Neuronal stem cell (in vitro differentiated cells): ENCODE measurements around the gene PPP2R1A.
"Not testable (repeated sequence)": the region's sequence is repeated elsewhere in the genome, so short reads cannot be mapped to it uniquely, and the experiment has no call there.

Source experiments
- DNase-seq: peaks from one replicate; pipeline ENCODE4 v3.0.0-alpha.2; 2013; ENCODE audit warnings: low spot score
- H2AFZ ChIP-seq: one replicate; pipeline ENCODE4 v1.6.1; 2013; ENCODE audit warnings: mild to moderate bottlenecking, low read length, inconsistent platforms
- H2AK5ac ChIP-seq: 2 replicates; pipeline ENCODE4 v1.6.1; 2013; ENCODE audit warnings: low read depth, mild to moderate bottlenecking, inconsistent platforms, low read length, moderate library complexity, mixed read lengths
- H2BK120ac ChIP-seq: 2 replicates; pipeline ENCODE4 v1.6.1; 2013; ENCODE audit warnings: low read depth, mild to moderate bottlenecking, inconsistent platforms, low read length, moderate library complexity, mixed read lengths
- H2BK12ac ChIP-seq: one replicate; pipeline ENCODE4 v1.6.1; 2013; ENCODE audit warnings: low read length, inconsistent platforms
- H2BK15ac ChIP-seq: 2 replicates; pipeline ENCODE4 v1.6.1; 2013; ENCODE audit warnings: mild to moderate bottlenecking, low read length, inconsistent platforms, mixed read lengths
- H2BK5ac ChIP-seq: one replicate; pipeline ENCODE4 v1.6.1; 2013; ENCODE audit warnings: inconsistent platforms, mild to moderate bottlenecking, low read length, moderate library complexity
- H3K14ac ChIP-seq: one replicate; pipeline ENCODE4 v1.6.1; 2013; ENCODE audit warnings: low read length, inconsistent platforms
- H3K18ac ChIP-seq: 2 replicates; pipeline ENCODE4 v1.6.1; 2013; ENCODE audit warnings: low read length, inconsistent platforms
- H3K23ac ChIP-seq: 2 replicates; pipeline ENCODE4 v1.6.1; 2013; ENCODE audit warnings: low read depth, mild to moderate bottlenecking, mixed read lengths, low read length, inconsistent platforms; ENCODE audit not compliant: poor library complexity
- H3K27ac ChIP-seq: replicated peaks from 3 replicates; pipeline ENCODE4 v1.5.1; 2013; ENCODE audit warnings: low read length, inconsistent platforms
- H3K27me3 ChIP-seq, 3 experiments: 2 replicates each; pipeline ENCODE4 v1.6.1; 2013; ENCODE audit warnings: low read length in 3 of 3, mild to moderate bottlenecking in 2 of 3, inconsistent platforms in 1 of 3, low read depth in 1 of 3, mixed read lengths in 1 of 3, moderate library complexity in 1 of 3; ENCODE audit not compliant: control insufficient read depth in 3 of 3, insufficient read depth in 3 of 3
- H3K36me3 ChIP-seq, 2 donors: replicated peaks in 1 of 2; 2 replicates each; pipeline ENCODE4 v1.6.1; 2013; ENCODE audit warnings: low read length in 2 of 2; ENCODE audit not compliant: control insufficient read depth in 2 of 2, insufficient read depth in 2 of 2
- H3K4ac ChIP-seq: 2 replicates; pipeline ENCODE4 v1.6.1; 2013; ENCODE audit warnings: inconsistent platforms, mild to moderate bottlenecking, low read length, moderate library complexity
- H3K4me1 ChIP-seq, 2 donors: 1 replicate in 1 of 2; 2 replicates in 1 of 2; pipeline ENCODE4 v1.6.1; 2013; ENCODE audit warnings: low read length in 2 of 2, low read depth in 1 of 2; ENCODE audit not compliant: control insufficient read depth in 2 of 2, insufficient read depth in 1 of 2
- H3K4me2 ChIP-seq: one replicate; pipeline ENCODE4 v1.6.1; 2013; ENCODE audit warnings: mild to moderate bottlenecking, low read length, inconsistent platforms; ENCODE audit not compliant: insufficient read depth, poor library complexity, severe bottlenecking
- H3K4me3 ChIP-seq, 2 donors: 2 replicates each; pipeline ENCODE4 v1.5.1; 2013; ENCODE audit warnings: low read length in 2 of 2, mild to moderate bottlenecking in 2 of 2, inconsistent platforms in 1 of 2, moderate library complexity in 1 of 2
- H3K79me1 ChIP-seq: one replicate; pipeline ENCODE4 v1.6.1; 2013; ENCODE audit warnings: low read depth, mild to moderate bottlenecking, inconsistent platforms, low read length, moderate library complexity
- H3K9ac ChIP-seq: one replicate; pipeline ENCODE4 v1.6.1; 2013; ENCODE audit warnings: mild to moderate bottlenecking, low read depth, low read length, inconsistent platforms; ENCODE audit not compliant: poor library complexity
- H3K9me3 ChIP-seq, 2 donors: replicated peaks in 1 of 2; 2 replicates each; pipeline versions ENCODE3 to v1.6.1; 2013; ENCODE audit warnings: low read length in 2 of 2, mild to moderate bottlenecking in 2 of 2, inconsistent platforms in 1 of 2, low read depth in 1 of 2, mixed read lengths in 1 of 2, moderate library complexity in 1 of 2; ENCODE audit not compliant: control insufficient read depth in 2 of 2, insufficient read depth in 1 of 2
- H4K8ac ChIP-seq: one replicate; pipeline ENCODE4 v1.6.1; 2013; ENCODE audit warnings: low read depth, mild to moderate bottlenecking, inconsistent platforms, low read length, moderate library complexity
- H4K91ac ChIP-seq: one replicate; pipeline ENCODE4 v1.6.1; 2013; ENCODE audit warnings: low read length, low read depth, mild to moderate bottlenecking, inconsistent platforms; ENCODE audit not compliant: poor library complexity
- WGBS, 2 donors: extraction: QIAGEN DNeasy Blood & Tissue Kit; methylation state at CpG; one replicate each; pipeline ENCODE4 v1.1.7; 2013; ENCODE audit warnings: missing lambda C conversion rate in 2 of 2, mixed read lengths in 1 of 2; ENCODE audit not compliant: insufficient read length in 2 of 2, insufficient replicate concordance in 1 of 2; ENCODE audit errors: extremely low coverage in 2 of 2; 5-methylcytosine and 5-hydroxymethylcytosine counted together

The PPP2R1A gene

GRCh38 chr19:52244021-52244420 lies 54.2 kb downstream of the PPP2R1A start:
- Histone ChIP-seq H3K14ac (no peak overlapping the region), H3K4ac (no peak overlapping the region), H3K4me2 (no peak overlapping the region), H3K4me1 (no peaks in the 10 kb centered on the region), H3K36me3 (no peaks in the 10 kb centered on the region), H3K27me3 (no peaks in the 10 kb centered on the region), H3K23ac (no peak overlapping the region), H2BK5ac (no peak overlapping the region), H2AFZ (no peak overlapping the region), H3K18ac (no peak overlapping the region), H3K79me1 (no peaks in the 10 kb centered on the region), H2BK12ac (no peak overlapping the region), H4K8ac (no peak overlapping the region), H2BK120ac (no peak overlapping the region), H3K27ac (no peak overlapping the region), H2BK15ac (no peak overlapping the region), H4K91ac (no peak overlapping the region), H3K9ac (no peak overlapping the region), H3K4me3 (no peak overlapping the region), H3K9me3 (no peaks in the 10 kb centered on the region), H2AK5ac (no peak overlapping the region)
- no peak for DNase-seq
- WGBS, 2 donors: no CpG with 5 or more reads among the region's 12 CpGs

- Histone ChIP-seq H3K79me1 (no peaks in the 10 kb centered on the region), H3K4me1 (no peaks in the 10 kb centered on the region), H3K27ac (no peak overlapping the region), H3K27me3 (no peaks in the 10 kb centered on the region), H2BK12ac (no peak overlapping the region), H3K14ac (no peak overlapping the region), H3K9me3 (no peaks in the 10 kb centered on the region), H4K8ac (no peak overlapping the region), H4K91ac (no peak overlapping the region), H2AK5ac (no peak overlapping the region), H3K4me2 (no peak overlapping the region), H3K4ac (no peak overlapping the region), H2AFZ (no peak overlapping the region), H3K36me3 (no peaks in the 10 kb centered on the region), H2BK120ac (no peak overlapping the region), H2BK15ac (no peak overlapping the region), H3K18ac (no peak overlapping the region), H3K23ac (no peak overlapping the region), H3K4me3 (no peak overlapping the region), H3K9ac (no peak overlapping the region), H2BK5ac (no peak overlapping the region)
- WGBS, 2 donors: no CpG with 5 or more reads among the region's 6 CpGs
- DNase-seq: no peak
These were observed 58.4 kb downstream of the PPP2R1A start for GRCh38 chr19:52248241-52248640.

- Histone ChIP-seq H3K14ac (no peak overlapping the region), H2AFZ (no peak overlapping the region), H3K36me3 (no peaks in the 10 kb centered on the region), H3K9me3 (peaks cover 4 to 9% of the 10 kb centered on the region in 2 donors), H3K4me1 (no peaks in the 10 kb centered on the region), H3K27me3 (peaks cover 0 to 3% (median 0%) of the 10 kb centered on the region in 3 experiments), H3K4ac (no peak overlapping the region), H2BK12ac (no peak overlapping the region), H3K4me2 (no peak overlapping the region), H4K8ac (no peak overlapping the region), H3K27ac (no peak overlapping the region), H3K79me1 (no peaks in the 10 kb centered on the region), H2BK120ac (no peak overlapping the region), H4K91ac (no peak overlapping the region), H3K4me3 (no peak overlapping the region), H2BK5ac (no peak overlapping the region), H3K18ac (no peak overlapping the region), H3K9ac (no peak overlapping the region), H2AK5ac (no peak overlapping the region), H3K23ac (no peak overlapping the region), H2BK15ac (no peak overlapping the region)
- WGBS, 2 donors: no CpG with 5 or more reads among the region's 5 CpGs
- no peak for DNase-seq
These were observed 68.6 kb downstream of the PPP2R1A start for GRCh38 chr19:52258426-52258825.

- H4K8ac ChIP-seq, H3K27ac ChIP-seq, H3K14ac ChIP-seq, H3K27me3 ChIP-seq, H3K4ac ChIP-seq, H3K18ac ChIP-seq, H2BK5ac ChIP-seq, H2AK5ac ChIP-seq, H3K4me2 ChIP-seq, H2BK12ac ChIP-seq, H3K4me3 ChIP-seq, H3K4me1 ChIP-seq, H2BK120ac ChIP-seq, H3K79me1 ChIP-seq, H3K23ac ChIP-seq, H3K36me3 ChIP-seq, DNase-seq, H2AFZ ChIP-seq, H3K9ac ChIP-seq, H4K91ac ChIP-seq, H2BK15ac ChIP-seq, H3K9me3 ChIP-seq: not testable (repeated sequence)
- no CpG with 5 or more reads among the region's 6 CpGs for WGBS, 2 donors
These were observed 75.7 kb downstream of the PPP2R1A start for GRCh38 chr19:52265556-52265955.
